Prostate gland (tissue), 2 donors: ENCODE data around the gene PECR. TPM values are rescaled to one million over a fixed set of nuclear protein-coding genes. Genes with fewer than 3 reads are reported as not detected.
"Not testable (repeated sequence)": the region's sequence is repeated elsewhere in the genome, so short reads cannot be mapped to it uniquely, and the experiment has no call there.

Experiments used
- DNase-seq: peaks from one replicate; pipeline ENCODE4 v3.0.0-alpha.2; 2019; ENCODE audit warnings: low spot score
- H3K27ac ChIP-seq, 2 donors: fragments of 200-600 bp; sonication (generic); 2 replicates each; pipeline ENCODE4 v1.5.1; 2017 to 2019
- H3K27me3 ChIP-seq: fragments of 200-600 bp; sonication (generic); replicated peaks from 2 replicates; pipeline ENCODE4 v1.5.1; 2019; ENCODE audit not compliant: insufficient read depth
- H3K36me3 ChIP-seq, 2 donors: fragments of 200-600 bp; sonication (generic); 1 replicate in 1 of 2; 2 replicates in 1 of 2; pipeline versions ENCODE4 v1.5.1 to v1.8.1; 2017 to 2019
- H3K4me1 ChIP-seq: fragments of 200-600 bp; sonication (generic); replicated peaks from 2 replicates; pipeline ENCODE4 v1.5.1; 2019
- H3K4me3 ChIP-seq, 2 donors: fragments of 200-600 bp; sonication (generic); 2 replicates each; pipeline ENCODE4 v1.5.1; 2017 to 2019
- H3K9me3 ChIP-seq: fragments of 200-600 bp; sonication (generic); 2 replicates; pipeline ENCODE4 v1.5.1; 2017
- CTCF ChIP-seq, 4 experiments: fragments of 200-600 bp in 2 of 4; fragments of 450-650 bp in 2 of 4; sonication (generic) in 2 of 4; IDR thresholded peaks; 1 replicate in 3 of 4; 2 replicates in 1 of 4; pipeline ENCODE4 v1.5.1; 2016 to 2019; ENCODE audit warnings: antibody characterized with exemption in 4 of 4, mild to moderate bottlenecking in 2 of 4, moderate library complexity in 2 of 4
- POLR2A ChIP-seq: fragments of 450-650 bp; IDR thresholded peaks from one replicate; pipeline ENCODE4 v1.6.1; 2016; ENCODE audit warnings: antibody characterized with exemption, mild to moderate bottlenecking
- POLR2AphosphoS5 ChIP-seq: sonication (generic); formaldehyde crosslinking; IDR thresholded peaks from one replicate; pipeline ENCODE4 v1.6.1; 2017; ENCODE audit warnings: antibody characterized with exemption
- WGBS: methylation state at CpG from one replicate; pipeline ENCODE4 v1.1.5; 2018; 5-methylcytosine and 5-hydroxymethylcytosine counted together
- intact Hi-C: fragments of 100-400 bp; cut with DNase I; formaldehyde crosslinking; loops from one replicate; pipeline ENCODE4 v1.14.2; 2022
- total RNA-seq, 2 donors: library from RNA; depleted of rRNA; stranded (reverse); fragments of >200 nt; gene quantifications; one replicate each; pipeline ENCODE4 v1.1.0, GENCODE V29; 2016

The PECR gene
- total RNA-seq, 2 donors from 2014 or later: 6.9 to 16.3 TPM

DNA sequence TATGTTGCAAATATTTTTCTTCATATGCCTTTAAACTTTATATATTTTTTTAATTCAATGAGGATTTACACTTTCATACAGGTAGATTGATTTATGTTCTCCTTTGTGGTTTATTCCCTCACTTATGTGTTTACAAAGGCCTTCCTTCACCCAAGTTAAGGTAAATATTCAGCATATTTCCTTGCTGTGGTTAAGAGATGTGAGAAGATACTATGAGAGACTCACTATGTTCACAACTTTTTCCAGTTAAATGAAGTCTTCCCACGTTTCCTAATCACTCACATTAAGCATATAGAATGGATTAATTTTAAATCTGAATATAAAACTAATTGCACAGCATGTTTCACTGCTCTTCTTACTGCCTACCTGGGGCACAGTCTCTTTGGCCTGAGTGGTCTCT lies 597 bp downstream of the PECR start:
- intact Hi-C loops: no loop called here
- no peaks in the 10 kb centered on the region for H3K27me3 ChIP-seq
- DNase-seq: no peak
- H3K9me3 ChIP-seq: no peaks in the 10 kb centered on the region
- H3K4me1 ChIP-seq: no peaks in the 10 kb centered on the region
- H3K36me3 ChIP-seq: no peaks in the 10 kb centered on the region
- no peak for TF ChIP-seq POLR2A
- TF ChIP-seq POLR2AphosphoS5: no peak
- TF ChIP-seq CTCF (IDR thresholded peaks at IDR 0.05): no peak
- peak overlapping the region; percentile 44 to 68 for H3K4me3 ChIP-seq
- H3K27ac ChIP-seq: peak overlapping the region in 1 of 2 donors; percentile 47
- 21% methylated on average over 1 of the region's 1 CpG for WGBS

- 96% methylated on average over 10 of the region's 10 CpGs for WGBS
- not testable (repeated sequence) for H3K27ac ChIP-seq
These were observed 1.6 kb downstream of the PECR start for GRCh38 chr2:216080048-216080447.

GRCh38 chr2:216078776-216079175 lies 2.8 kb downstream of the PECR start:
- Histone ChIP-seq H3K27me3 (no peaks in the 10 kb centered on the region), H3K36me3 (no peaks in the 10 kb centered on the region), H3K4me3 (no peak overlapping the region), H3K27ac (no peak overlapping the region), H3K4me1 (no peaks in the 10 kb centered on the region), H3K9me3 (no peaks in the 10 kb centered on the region)
- intact Hi-C loops: no loop called here
- no peak for DNase-seq
- TF ChIP-seq POLR2A (no peak), POLR2AphosphoS5 (no peak), CTCF (IDR thresholded peaks at IDR 0.05) (no peak)
- WGBS: 88% methylated on average over 1 of the region's 1 CpG

More at GRCh38 chr2:216080048-216080447, 1.6 kb downstream of the PECR start:
- H3K4me1 ChIP-seq, H3K36me3 ChIP-seq, H3K9me3 ChIP-seq, DNase-seq, H3K27me3 ChIP-seq, H3K4me3 ChIP-seq, intact Hi-C loops: not testable (repeated sequence)

GRCh38 chr2:216075510-216076485 lies 5.8 kb downstream of the PECR start:
- no peak for TF ChIP-seq CTCF (IDR thresholded peaks at IDR 0.05)
- TF ChIP-seq POLR2AphosphoS5: no peak
- TF ChIP-seq POLR2A: no peak
- Histone ChIP-seq H3K9me3 (no peaks in the 10 kb centered on the region), H3K4me1 (no peaks in the 10 kb centered on the region), H3K27me3 (no peaks in the 10 kb centered on the region), H3K27ac (no peak overlapping the region), H3K36me3 (no peaks in the 10 kb centered on the region), H3K4me3 (no peak overlapping the region)
- DNase-seq: no peak
- 78% methylated on average over 6 of the region's 6 CpGs for WGBS
- intact Hi-C loops: no loop called here

DNA sequence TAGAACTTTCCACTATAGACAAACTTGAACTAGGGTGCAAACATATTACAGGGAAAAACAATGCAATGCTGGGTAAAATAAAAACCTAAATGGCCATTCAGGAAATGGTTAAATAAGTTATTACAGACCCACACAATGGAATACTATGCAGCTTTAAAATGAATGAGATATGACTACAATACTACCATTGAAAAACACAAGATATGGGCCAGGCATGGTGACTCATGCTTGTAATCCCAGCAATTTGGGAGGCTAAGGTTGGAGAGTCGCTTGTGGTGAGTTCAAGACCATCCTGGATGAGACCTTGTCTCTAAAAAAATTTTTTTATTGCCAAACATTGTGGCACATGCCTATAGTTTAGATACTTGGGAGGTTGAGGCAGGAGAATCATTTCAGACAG lies 6.8 kb downstream of the PECR start:
- H3K27ac ChIP-seq: no peak overlapping the region
- DNase-seq: no peak
- TF ChIP-seq POLR2A: no peak
- TF ChIP-seq CTCF (IDR thresholded peaks at IDR 0.05): no peak
- no peak for TF ChIP-seq POLR2AphosphoS5
- H3K36me3 ChIP-seq: no peaks in the 10 kb centered on the region
- H3K9me3 ChIP-seq: no peaks in the 10 kb centered on the region
- no peaks in the 10 kb centered on the region for H3K27me3 ChIP-seq
- no peak overlapping the region for H3K4me3 ChIP-seq
- intact Hi-C loops: no loop called here
- WGBS: 90% methylated on average over 1 of the region's 1 CpG
- no peaks in the 10 kb centered on the region for H3K4me1 ChIP-seq
